Measurements from ENCODE around the gene PLEKHA6. TPM values are rescaled to one million over a fixed set of nuclear protein-coding genes. Genes with fewer than 3 reads are reported as not detected.
A peak's percentile ranks its signal among the peaks of the same experiment; 100 is the strongest.

Gene PLEKHA6
- total RNA-seq (10 to 100 TPM in 9 of 10 donors, 1 to 10 TPM in 1; 4.8 to 34.9 (median 19.2) TPM), polyA plus RNA-seq (10 to 100 TPM in 1 of 2 donors, 1 to 10 TPM in 1; 3.3 to 18.2 TPM)
- long read RNA-seq, donor 1, partial matches to known transcripts, result 10 of 24 reads
- long read RNA-seq, donor 1, other reads (novel, unspliced or antisense), result 14 of 24 reads
- long read RNA-seq, donor 2, partial matches to known transcripts, result 32 of 55 reads
- long read RNA-seq, donor 2, other reads (novel, unspliced or antisense), result 23 of 55 reads
- long read RNA-seq, donor 3, partial matches to known transcripts, result 7 of 17 reads
- long read RNA-seq, donor 3, other reads (novel, unspliced or antisense), result 10 of 17 reads

- no peaks in the 10 kb centered on the region for H3K9me3 ChIP-seq
- no peaks in the 10 kb centered on the region for H3K36me3 ChIP-seq
- ATAC-seq, result peak; percentile 10 to 40 (median 22)
- TF ChIP-seq, protein P1, sequence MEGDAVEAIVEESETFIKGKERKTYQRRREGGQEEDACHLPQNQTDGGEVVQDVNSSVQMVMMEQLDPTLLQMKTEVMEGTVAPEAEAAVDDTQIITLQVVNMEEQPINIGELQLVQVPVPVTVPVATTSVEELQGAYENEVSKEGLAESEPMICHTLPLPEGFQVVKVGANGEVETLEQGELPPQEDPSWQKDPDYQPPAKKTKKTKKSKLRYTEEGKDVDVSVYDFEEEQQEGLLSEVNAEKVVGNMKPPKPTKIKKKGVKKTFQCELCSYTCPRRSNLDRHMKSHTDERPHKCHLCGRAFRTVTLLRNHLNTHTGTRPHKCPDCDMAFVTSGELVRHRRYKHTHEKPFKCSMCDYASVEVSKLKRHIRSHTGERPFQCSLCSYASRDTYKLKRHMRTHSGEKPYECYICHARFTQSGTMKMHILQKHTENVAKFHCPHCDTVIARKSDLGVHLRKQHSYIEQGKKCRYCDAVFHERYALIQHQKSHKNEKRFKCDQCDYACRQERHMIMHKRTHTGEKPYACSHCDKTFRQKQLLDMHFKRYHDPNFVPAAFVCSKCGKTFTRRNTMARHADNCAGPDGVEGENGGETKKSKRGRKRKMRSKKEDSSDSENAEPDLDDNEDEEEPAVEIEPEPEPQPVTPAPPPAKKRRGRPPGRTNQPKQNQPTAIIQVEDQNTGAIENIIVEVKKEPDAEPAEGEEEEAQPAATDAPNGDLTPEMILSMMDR (IDR thresholded peaks at IDR 0.05), result peak in 7 of 9 donors; percentile 12 to 49 (median 24)
- H3K27me3 ChIP-seq, result peaks cover 0 to 27% (median 0%) of the 10 kb centered on the region in 7 donors
- peak within 1 kb of the TSS in 4 of 10 donors; percentile 15 to 43 (median 29) for H3K4me3 ChIP-seq
- peaks cover 4 to 66% (median 34%) of the 10 kb centered on the region in 9 donors for H3K4me1 ChIP-seq
- H3K27ac ChIP-seq, result peak within 1 kb of the TSS in 1 of 10 donors; percentile 53
- intact Hi-C loops (cut with DNase I), result loop anchor here in 9 of 10 donors (5.0 to 10.0 kb wide), 6 partner anchors 97 to 495 kb away; partner anchors contain the start of genes SNRPE (in 3 of the 9) and GOLT1A (in 2 of the 9)
- DNase-seq, result peak; percentile 49 to 70
- 14% methylated on average over 19 to 20 of the region's 20 CpGs for WGBS, 2 donors
These were observed at the start of gene PLEKHA6 for GRCh38 chr1:204359474-204360255. Gene PLEKHA6, minus strand, starts transcription at chr1:204359929. Its CDS starts 86,202 bp downstream, at chr1:204273727.

GRCh38 chr1:204409123-204409522, 49.4 kb upstream of the PLEKHA6 start:
- TF ChIP-seq, protein P1 (IDR thresholded peaks at IDR 0.05), result no peak
- DNase-seq, result no peak
- 0% methylated on average over 3 of the region's 3 CpGs for WGBS, 2 donors
- Histone ChIP-seq H3K4me3 (peak overlapping the region; percentile 65 to 97 (median 86)), H3K27ac (peak overlapping the region in 8 of 10 donors; percentile 94 to 100 (median 98)), H3K36me3 (peaks cover 0 to 36% (median 18%) of the 10 kb centered on the region in 9 donors), H3K4me1 (peaks cover 0 to 52% (median 36%) of the 10 kb centered on the region in 9 donors), H3K27me3 (no peaks in the 10 kb centered on the region), H3K9me3 (no peaks in the 10 kb centered on the region)
- ATAC-seq, result no peak
- intact Hi-C loops (cut with DNase I), result no loop called here

- TF ChIP-seq, protein P1 (IDR thresholded peaks at IDR 0.05), result no peak
- H3K36me3 ChIP-seq, result peaks cover 0 to 42% (median 21%) of the 10 kb centered on the region in 9 donors
These were observed 48.9 kb upstream of the PLEKHA6 start for GRCh38 chr1:204408602-204409001.

GRCh38 chr1:204408074-204408507, 48.4 kb upstream of the PLEKHA6 start:
- no peaks in the 10 kb centered on the region for H3K9me3 ChIP-seq
- H3K4me3 ChIP-seq, result peak overlapping the region; percentile 65 to 97 (median 86)
- intact Hi-C loops (cut with DNase I), result no loop called here
- DNase-seq (peak; percentile 56 to 81), ATAC-seq (no peak)
- H3K36me3 ChIP-seq, result peaks cover 0 to 47% (median 21%) of the 10 kb centered on the region in 9 donors
- peak overlapping the region in 7 of 10 donors; percentile 11 to 100 (median 99) for H3K27ac ChIP-seq
- 1 to 4% methylated on average over 2 of the region's 2 CpGs for WGBS, 2 donors
- H3K4me1 ChIP-seq, result peaks cover 0 to 48% (median 36%) of the 10 kb centered on the region in 9 donors
- H3K27me3 ChIP-seq, result no peaks in the 10 kb centered on the region
- TF ChIP-seq, protein P1 (IDR thresholded peaks at IDR 0.05), result no peak

More at GRCh38 chr1:204408602-204409001, 48.9 kb upstream of the PLEKHA6 start:
- Histone ChIP-seq H3K4me1 (peaks cover 0 to 48% (median 36%) of the 10 kb centered on the region in 9 donors), H3K27ac (peak overlapping the region in 8 of 10 donors; percentile 14 to 100 (median 98)), H3K9me3 (no peaks in the 10 kb centered on the region), H3K4me3 (peak overlapping the region; percentile 65 to 97 (median 86)), H3K27me3 (no peaks in the 10 kb centered on the region)
- ATAC-seq, result no peak
- no peak for DNase-seq
- 2 to 7% methylated on average over 1 of the region's 1 CpG for WGBS, 2 donors
- intact Hi-C loops (cut with DNase I), result no loop called here

Measured in heart right ventricle (tissue), 16 donors.